Uterus (tissue), 2 donors: ENCODE results near the gene OTOP2.

ENCODE experiments used
- CTCF ChIP-seq, 4 experiments: fragments of 200-600 bp in 2 of 4; fragments of 450-650 bp in 2 of 4; sonication (generic) in 2 of 4; IDR thresholded peaks; one replicate each; pipeline ENCODE4 v1.5.1; 2016 to 2019; ENCODE audit warnings: antibody characterized with exemption in 4 of 4, mild to moderate bottlenecking in 2 of 4, moderate library complexity in 1 of 4
- POLR2A ChIP-seq, 2 donors: fragments of 450-650 bp; IDR thresholded peaks; one replicate each; pipeline ENCODE4 v1.6.1; 2016; ENCODE audit warnings: antibody characterized with exemption in 2 of 2, mild to moderate bottlenecking in 1 of 2, moderate library complexity in 1 of 2

GRCh38 chr17:74935048-74935447 is 11.0 kb downstream of the OTOP2 start:
- TF ChIP-seq CTCF (IDR thresholded peaks at IDR 0.05) (no peak), POLR2A (IDR thresholded peaks at IDR 0.05) (no peak)
